ENCODE results near the gene ACO2.
A peak's percentile ranks its signal among the peaks of the same experiment; 100 is the strongest.
"Not testable (repeated sequence)": the region's sequence is repeated elsewhere in the genome, so short reads cannot be mapped to it uniquely, and the experiment has no call there.

Gene ACO2

GRCh38 chr22:41468381-41469217 lies at the start of gene ACO2, which contains the start of gene PHF5A:
ACO2 (plus strand) TSS chr22:41469117; CDS start chr22:41469147, 30 bp downstream.
PHF5A (minus strand) TSS chr22:41468692; CDS start chr22:41468653, 39 bp downstream.
- Mint-ChIP-seq H3K36me3 (ENCODE audit: low read depth) (peaks cover 27% of the 10 kb centered on the region), H3K4me3 (peak within 1 kb of the TSS; percentile 87), H3K27me3 (ENCODE audit: low read depth) (no peaks in the 10 kb centered on the region), H3K4me1 (ENCODE audit: low read depth) (peaks cover 29% of the 10 kb centered on the region), H3K27ac (peak within 1 kb of the TSS; percentile 99), H3K9me3 (no peaks in the 10 kb centered on the region)

DNA sequence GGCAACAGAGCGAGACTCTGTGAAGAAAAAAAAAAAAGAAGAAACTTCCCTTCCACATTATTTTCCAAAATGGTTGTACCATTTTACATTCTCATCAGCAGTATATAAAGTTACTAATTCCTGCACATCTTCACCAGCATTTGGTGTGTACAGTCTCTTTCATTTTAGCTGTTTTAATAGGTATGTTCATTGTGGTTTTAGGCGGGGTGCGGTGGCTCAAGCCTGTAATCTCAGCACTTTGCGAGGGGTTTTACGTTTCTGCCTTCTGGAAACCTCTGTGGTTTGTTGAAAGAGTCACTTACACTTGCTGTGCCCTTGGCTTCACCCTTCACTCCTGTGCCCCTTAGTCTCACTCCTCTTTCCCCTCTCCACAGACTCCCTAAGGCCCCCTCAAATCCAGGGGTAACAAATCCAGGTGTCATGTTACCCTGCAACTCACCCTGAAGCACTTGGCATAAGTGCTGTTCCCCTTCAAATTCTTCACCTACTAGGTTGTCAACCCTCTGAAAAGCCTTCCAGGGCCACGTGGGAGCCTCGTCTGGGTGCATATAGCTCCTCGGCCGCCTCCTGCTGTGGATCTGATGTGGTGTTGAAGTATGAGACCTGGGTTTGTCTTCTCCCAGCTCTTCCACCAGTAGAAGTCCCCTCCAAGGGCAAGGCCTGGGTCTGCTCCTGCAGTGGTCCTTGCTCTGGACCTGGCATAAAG lies 43.1 kb upstream of the ACO2 start:
- peaks cover 11% of the 10 kb centered on the region for H3K4me1 Mint-ChIP-seq (ENCODE audit: low read depth)
- H3K27me3 Mint-ChIP-seq (ENCODE audit: low read depth): no peaks in the 10 kb centered on the region
- H3K36me3 Mint-ChIP-seq (ENCODE audit: low read depth): peaks cover 10% of the 10 kb centered on the region
- H3K27ac Mint-ChIP-seq: peak overlapping the region; percentile 92
- H3K9me3 Mint-ChIP-seq: no peaks in the 10 kb centered on the region
- H3K4me3 Mint-ChIP-seq: peak overlapping the region; percentile 57

DNA sequence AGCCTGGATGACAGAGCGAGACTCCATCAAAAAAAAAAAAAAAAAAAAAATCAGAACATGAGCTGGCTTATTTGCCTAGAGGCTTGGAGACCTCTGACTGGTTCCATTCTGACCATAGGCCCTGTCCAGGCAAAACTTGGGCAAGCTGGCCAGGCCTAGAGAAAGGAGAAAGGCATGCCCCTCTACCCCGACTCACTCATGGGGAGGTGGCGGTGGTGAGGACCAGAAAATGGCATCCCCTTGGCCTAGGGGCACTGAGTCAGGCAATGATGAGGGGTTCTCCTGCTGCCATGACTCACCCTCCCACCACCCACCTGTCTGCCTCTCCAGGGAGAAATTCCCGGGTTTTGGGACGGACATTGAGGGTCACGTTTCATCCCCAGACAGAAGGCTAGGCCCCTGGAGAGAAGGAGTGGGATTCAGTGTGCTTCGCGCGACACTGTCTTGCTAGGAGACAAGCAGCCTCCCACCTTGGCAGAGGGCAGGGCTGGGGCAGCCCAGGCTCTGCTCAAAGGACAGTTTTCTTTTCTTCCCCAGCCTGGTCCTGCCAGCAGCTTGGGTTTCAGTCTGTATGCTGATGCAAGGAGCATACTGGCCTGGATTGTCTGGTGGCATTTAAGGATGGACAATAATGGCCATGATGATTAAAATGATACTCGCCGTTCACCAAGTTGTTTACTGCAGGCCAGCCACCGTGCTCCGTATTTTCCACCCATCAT lies 39.5 kb upstream of the ACO2 start:
- no peak overlapping the region for H3K27ac Mint-ChIP-seq
- no peaks in the 10 kb centered on the region for H3K27me3 Mint-ChIP-seq (ENCODE audit: low read depth)
- no peaks in the 10 kb centered on the region for H3K9me3 Mint-ChIP-seq
- H3K4me1 Mint-ChIP-seq (ENCODE audit: low read depth): peaks cover 11% of the 10 kb centered on the region
- H3K4me3 Mint-ChIP-seq: no peak overlapping the region
- peaks cover 21% of the 10 kb centered on the region for H3K36me3 Mint-ChIP-seq (ENCODE audit: low read depth)

DNA sequence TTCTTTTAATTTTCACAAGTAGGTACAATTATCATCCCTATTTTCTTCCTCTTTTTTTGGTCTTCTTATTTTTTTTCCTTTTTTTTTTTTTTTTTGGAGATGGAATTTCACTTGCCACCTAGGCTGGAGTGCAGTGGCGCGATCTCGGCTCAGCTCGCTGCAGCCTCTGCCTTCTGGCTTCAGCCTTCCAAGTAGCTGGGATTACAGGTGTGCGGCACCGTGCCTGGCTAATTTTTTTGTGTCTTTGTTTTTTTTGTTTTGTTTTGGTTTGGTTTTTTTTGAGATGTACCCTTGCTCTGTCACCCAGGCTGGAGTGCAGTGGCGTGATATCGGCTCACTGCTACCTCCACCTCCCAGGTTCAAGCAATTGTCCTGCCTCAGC lies 39.0 kb upstream of the ACO2 start:
- Mint-ChIP-seq H3K4me3 (no peak overlapping the region), H3K9me3 (no peaks in the 10 kb centered on the region), H3K36me3 (ENCODE audit: low read depth) (peaks cover 21% of the 10 kb centered on the region), H3K27ac (no peak overlapping the region), H3K27me3 (ENCODE audit: low read depth) (no peaks in the 10 kb centered on the region), H3K4me1 (ENCODE audit: low read depth) (peaks cover 11% of the 10 kb centered on the region)

DNA sequence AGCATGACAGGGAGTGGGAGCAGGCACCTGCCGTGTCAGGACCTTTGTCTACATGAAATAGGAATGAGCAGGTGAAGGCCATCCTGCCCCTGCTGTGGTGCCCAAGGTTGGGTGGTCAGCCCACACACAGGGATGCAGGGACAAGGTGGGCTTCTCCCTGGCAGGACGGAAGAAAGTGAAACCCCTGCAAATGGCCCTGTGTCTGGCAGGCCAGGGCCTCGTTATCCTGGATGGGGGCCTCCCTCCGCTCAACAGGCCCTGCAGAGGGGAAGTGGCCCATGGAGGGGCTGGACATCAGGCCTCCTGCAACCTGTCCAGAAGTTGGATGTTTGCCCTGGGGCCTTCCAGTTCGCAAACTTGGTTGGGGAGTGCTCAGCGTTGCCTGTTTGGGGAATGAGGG lies 37.3 kb upstream of the ACO2 start:
- H3K4me3 Mint-ChIP-seq: no peak overlapping the region
- no peaks in the 10 kb centered on the region for H3K27me3 Mint-ChIP-seq (ENCODE audit: low read depth)
- peaks cover 4% of the 10 kb centered on the region for H3K4me1 Mint-ChIP-seq (ENCODE audit: low read depth)
- H3K36me3 Mint-ChIP-seq (ENCODE audit: low read depth): peaks cover 28% of the 10 kb centered on the region
- H3K9me3 Mint-ChIP-seq: no peaks in the 10 kb centered on the region
- H3K27ac Mint-ChIP-seq: peak overlapping the region; percentile 26

DNA sequence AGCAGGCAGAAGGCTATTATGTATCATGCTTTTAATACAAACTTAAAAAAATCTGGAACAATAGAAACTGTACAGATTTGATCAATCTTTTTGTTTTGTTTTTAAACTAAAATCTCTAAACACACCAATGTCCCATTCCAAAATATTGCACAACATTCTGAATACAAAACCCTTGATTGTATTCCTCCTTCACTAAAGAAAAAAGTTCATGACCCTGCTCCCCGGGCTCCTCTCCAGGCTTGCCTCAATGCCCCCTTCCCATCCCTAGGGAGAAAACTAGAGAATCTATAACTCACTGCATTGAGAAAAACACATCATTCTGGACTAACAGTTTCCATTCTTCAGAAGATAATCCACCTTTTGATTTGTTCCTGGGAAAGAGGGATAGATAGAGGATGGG lies 35.4 kb upstream of the ACO2 start:
- not testable (repeated sequence) for H3K27me3 Mint-ChIP-seq (ENCODE audit: low read depth); H3K4me3 Mint-ChIP-seq; H3K9me3 Mint-ChIP-seq; H3K27ac Mint-ChIP-seq; H3K4me1 Mint-ChIP-seq (ENCODE audit: low read depth)
- H3K36me3 Mint-ChIP-seq (ENCODE audit: low read depth): peaks cover 31% of the 10 kb centered on the region

GRCh38 chr22:41434361-41435003 lies 34.4 kb upstream of the ACO2 start:
- H3K27ac Mint-ChIP-seq: not testable (repeated sequence)

GRCh38 chr22:41435560-41435959 lies 33.4 kb upstream of the ACO2 start:
- no peaks in the 10 kb centered on the region for H3K27me3 Mint-ChIP-seq (ENCODE audit: low read depth)
- H3K4me3 Mint-ChIP-seq: no peak overlapping the region
- H3K36me3 Mint-ChIP-seq (ENCODE audit: low read depth): peaks cover 31% of the 10 kb centered on the region
- H3K27ac Mint-ChIP-seq: no peak overlapping the region
- H3K9me3 Mint-ChIP-seq: no peaks in the 10 kb centered on the region
- no peaks in the 10 kb centered on the region for H3K4me1 Mint-ChIP-seq (ENCODE audit: low read depth)

More at GRCh38 chr22:41434361-41435003, 34.4 kb upstream of the ACO2 start:
- not testable (repeated sequence) for H3K4me3 Mint-ChIP-seq; H3K4me1 Mint-ChIP-seq (ENCODE audit: low read depth); H3K9me3 Mint-ChIP-seq; H3K27me3 Mint-ChIP-seq (ENCODE audit: low read depth)
- H3K36me3 Mint-ChIP-seq (ENCODE audit: low read depth): peaks cover 31% of the 10 kb centered on the region

DNA sequence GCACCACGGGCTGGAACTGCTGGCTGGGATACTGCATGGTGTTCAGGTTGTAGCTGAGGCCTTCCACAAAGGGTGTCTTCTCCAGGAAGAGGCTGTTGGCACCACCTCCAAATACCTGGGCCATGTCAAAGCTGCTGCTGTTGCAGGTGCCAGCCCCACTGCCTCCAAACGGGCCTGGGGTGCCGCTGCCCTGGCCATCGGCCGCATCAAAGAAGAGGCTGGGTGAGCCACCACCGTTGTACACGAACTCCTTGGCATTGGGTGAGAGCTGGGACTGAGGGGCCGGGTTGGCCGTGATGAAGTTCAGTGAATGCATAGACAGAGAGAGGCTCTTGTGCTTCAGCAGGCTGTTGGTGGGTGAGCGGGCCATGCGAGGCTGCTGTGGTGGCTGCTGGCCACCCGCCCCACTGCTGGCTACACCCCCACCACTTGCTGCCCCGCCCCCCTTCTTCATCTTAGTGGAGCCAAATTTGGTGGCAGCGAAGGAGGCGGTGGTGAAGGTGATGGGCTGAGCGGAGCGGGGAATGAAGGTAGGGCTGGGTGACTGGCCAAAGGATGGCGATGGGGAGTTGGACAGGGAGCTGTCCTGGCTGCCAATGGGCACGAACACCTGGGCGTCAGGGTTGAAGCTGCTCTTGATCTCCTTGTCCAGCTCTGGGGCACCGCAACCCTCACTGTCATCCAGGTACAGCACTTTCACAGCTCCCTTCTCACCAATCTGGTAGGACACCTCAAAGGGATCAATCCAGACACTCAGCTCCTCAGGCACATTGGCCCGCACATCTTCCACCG lies 32.4 kb upstream of the ACO2 start:
- Mint-ChIP-seq H3K9me3 (no peaks in the 10 kb centered on the region), H3K27ac (peak overlapping the region; percentile 45), H3K36me3 (ENCODE audit: low read depth) (peaks cover 24% of the 10 kb centered on the region), H3K27me3 (ENCODE audit: low read depth) (no peaks in the 10 kb centered on the region), H3K4me1 (ENCODE audit: low read depth) (no peaks in the 10 kb centered on the region), H3K4me3 (no peak overlapping the region)

DNA sequence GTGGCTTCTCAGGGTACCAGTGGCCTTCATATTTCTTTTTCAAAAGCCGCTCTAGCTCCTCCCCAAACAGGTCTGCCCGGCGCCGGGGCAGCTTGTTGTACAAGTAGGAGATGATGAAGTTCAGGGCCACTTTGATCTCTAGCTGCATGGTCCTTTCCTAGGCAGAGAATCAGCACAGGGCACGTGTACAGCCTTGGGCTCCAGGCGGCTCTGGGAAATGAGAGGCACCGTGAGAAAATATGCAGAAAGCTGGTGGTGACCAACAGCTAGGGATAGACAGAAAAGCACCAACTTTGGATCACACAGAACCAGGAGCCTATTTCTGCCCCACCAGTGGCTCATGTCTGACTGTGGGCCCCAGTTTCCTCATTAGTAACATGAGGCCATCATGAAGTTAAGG lies 31.7 kb upstream of the ACO2 start:
- no peak overlapping the region for H3K4me3 Mint-ChIP-seq
- peak overlapping the region; percentile 36 for H3K27ac Mint-ChIP-seq

DNA sequence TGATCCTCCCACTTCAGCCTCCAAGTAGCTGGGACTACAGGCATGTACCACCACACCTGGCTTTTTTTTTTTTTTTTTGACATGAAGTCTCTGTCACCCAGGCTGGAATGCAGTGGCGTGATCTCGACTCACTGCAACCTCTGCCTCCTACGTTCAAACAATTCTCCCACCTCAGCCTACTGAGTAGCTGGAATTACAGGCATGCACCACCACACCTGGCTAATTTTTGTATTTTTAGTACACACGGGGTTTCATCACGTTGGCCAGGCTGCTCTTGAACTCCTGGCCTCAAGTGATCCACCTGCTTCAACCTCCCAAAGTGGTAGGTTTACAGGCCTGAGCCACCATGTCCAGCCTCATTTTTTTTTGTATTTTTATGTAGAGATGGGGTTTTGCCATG lies 28.4 kb upstream of the ACO2 start:
- H3K27me3 Mint-ChIP-seq (ENCODE audit: low read depth); H3K9me3 Mint-ChIP-seq; H3K27ac Mint-ChIP-seq; H3K4me3 Mint-ChIP-seq: not testable (repeated sequence)
- H3K36me3 Mint-ChIP-seq (ENCODE audit: low read depth): peaks cover 26% of the 10 kb centered on the region
- peaks cover 13% of the 10 kb centered on the region for H3K4me1 Mint-ChIP-seq (ENCODE audit: low read depth)

More for the DNA sequence above, 31.7 kb upstream of the ACO2 start:
- Mint-ChIP-seq H3K4me1 (ENCODE audit: low read depth) (peaks cover 1% of the 10 kb centered on the region), H3K9me3 (no peaks in the 10 kb centered on the region), H3K36me3 (ENCODE audit: low read depth) (peaks cover 20% of the 10 kb centered on the region), H3K27me3 (ENCODE audit: low read depth) (no peaks in the 10 kb centered on the region)

DNA sequence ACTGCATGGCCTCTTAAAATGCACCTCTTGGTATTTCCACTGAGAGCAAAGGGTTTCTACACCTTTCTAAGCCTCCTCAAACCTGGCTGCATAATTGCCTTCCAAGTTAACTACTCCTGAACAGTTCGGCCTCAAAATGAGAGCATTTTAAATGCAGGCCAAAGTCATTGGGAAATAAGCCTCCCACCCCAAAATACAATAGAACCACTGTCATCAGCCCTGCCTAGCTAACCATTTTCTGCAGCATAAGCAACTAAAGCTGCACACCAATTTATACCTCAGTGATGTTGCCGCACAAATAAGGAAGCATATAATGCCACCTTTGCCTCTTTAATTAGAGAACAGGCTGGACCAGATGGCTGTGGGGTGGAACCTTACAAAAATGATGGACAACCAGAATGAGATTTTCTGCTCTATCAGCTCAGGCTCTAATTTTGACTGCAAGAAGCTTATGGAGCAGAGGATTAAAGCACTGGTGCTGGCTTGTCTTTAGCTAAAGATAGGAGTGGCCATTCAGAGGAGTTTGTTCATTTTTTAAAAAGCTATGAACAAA lies 26.6 kb upstream of the ACO2 start:
- no peaks in the 10 kb centered on the region for H3K9me3 Mint-ChIP-seq
- peaks cover 13% of the 10 kb centered on the region for H3K36me3 Mint-ChIP-seq (ENCODE audit: low read depth)
- no peak overlapping the region for H3K27ac Mint-ChIP-seq
- H3K4me3 Mint-ChIP-seq: no peak overlapping the region
- no peaks in the 10 kb centered on the region for H3K27me3 Mint-ChIP-seq (ENCODE audit: low read depth)
- peaks cover 13% of the 10 kb centered on the region for H3K4me1 Mint-ChIP-seq (ENCODE audit: low read depth)

GRCh38 chr22:41444360-41445128 lies 24.4 kb upstream of the ACO2 start:
- H3K4me1 Mint-ChIP-seq (ENCODE audit: low read depth): peaks cover 20% of the 10 kb centered on the region
- H3K9me3 Mint-ChIP-seq: no peaks in the 10 kb centered on the region
- H3K36me3 Mint-ChIP-seq (ENCODE audit: low read depth): peaks cover 13% of the 10 kb centered on the region
- H3K27ac Mint-ChIP-seq: peak overlapping the region; percentile 95
- no peaks in the 10 kb centered on the region for H3K27me3 Mint-ChIP-seq (ENCODE audit: low read depth)
- H3K4me3 Mint-ChIP-seq: peak overlapping the region; percentile 88
